Measurements from ENCODE around the gene SMG9.
A peak's percentile ranks its signal among the peaks of the same experiment; 100 is the strongest.
"Not testable (repeated sequence)": the region's sequence is repeated elsewhere in the genome, so short reads cannot be mapped to it uniquely, and the experiment has no call there.

The SMG9 gene

DNA sequence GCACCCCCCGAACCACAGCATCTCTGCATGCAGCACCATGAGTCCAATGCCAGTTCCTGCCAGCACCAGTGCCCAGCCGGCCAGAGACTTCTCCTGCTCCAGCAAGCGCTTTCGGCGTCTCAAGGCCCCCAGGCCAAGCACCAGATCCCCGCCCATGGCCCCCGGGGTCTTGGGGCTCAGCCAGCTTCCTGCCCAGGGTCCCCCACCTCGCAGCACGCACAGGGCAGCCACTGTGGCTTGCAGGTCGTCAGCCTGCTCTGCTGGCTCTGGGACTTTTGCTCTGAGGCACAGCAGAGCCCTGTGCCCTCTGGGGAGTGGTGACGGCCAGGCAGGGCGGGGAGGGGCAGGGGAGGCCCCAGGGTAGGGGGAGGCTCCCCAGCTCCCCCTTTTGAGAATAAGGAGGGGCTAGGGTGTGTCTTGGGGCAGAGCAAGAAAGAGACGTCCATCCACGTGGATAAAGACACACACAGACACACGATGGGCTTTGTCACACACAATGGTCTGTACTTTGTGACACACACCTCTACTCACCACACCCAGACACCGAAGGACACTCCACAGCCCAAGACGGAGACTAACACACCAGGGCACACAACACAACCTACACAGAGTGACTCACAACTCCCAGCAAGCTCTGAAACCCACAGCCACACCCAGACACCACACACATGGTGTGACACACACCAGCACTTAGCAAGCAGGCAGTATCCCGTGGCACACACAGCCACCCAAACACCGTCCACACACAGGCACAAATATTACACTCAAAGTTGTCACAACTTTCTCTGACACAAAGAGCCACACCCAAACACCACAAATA, 26.2 kb upstream of the SMG9 start, which contains the start of gene KCNN4:
KCNN4 (minus strand) TSS at position 268 of the 820 bp plus-strand sequence; CDS start at position 156, 112 bp downstream.
- peak in 2 of 3 experiments; percentile 58 to 79 for DNase-seq (ENCODE audit: low read depth in 3 of 3)

DNA sequence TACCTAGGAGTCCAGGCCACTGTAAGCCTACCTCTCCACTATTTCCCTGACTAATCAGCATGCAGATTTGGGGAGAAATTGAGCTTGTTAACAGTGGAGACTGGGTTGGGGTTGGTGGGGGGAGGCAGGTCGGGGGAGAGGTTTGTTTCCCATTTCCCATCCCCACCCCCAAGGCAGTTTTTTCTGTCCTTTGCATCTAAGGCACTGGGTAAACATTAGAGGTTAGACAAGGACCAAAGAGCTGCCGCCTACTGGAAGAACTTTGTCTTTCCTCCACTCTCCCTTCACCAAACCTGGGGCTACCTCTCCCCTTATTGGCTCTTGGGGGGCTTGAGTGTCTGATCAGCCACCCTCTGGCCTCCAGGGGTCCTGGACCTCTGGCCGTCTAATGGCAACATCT, 25.1 kb upstream of the SMG9 start:
- DNase-seq (ENCODE audit: low read depth in 3 of 3) = no peak

DNA sequence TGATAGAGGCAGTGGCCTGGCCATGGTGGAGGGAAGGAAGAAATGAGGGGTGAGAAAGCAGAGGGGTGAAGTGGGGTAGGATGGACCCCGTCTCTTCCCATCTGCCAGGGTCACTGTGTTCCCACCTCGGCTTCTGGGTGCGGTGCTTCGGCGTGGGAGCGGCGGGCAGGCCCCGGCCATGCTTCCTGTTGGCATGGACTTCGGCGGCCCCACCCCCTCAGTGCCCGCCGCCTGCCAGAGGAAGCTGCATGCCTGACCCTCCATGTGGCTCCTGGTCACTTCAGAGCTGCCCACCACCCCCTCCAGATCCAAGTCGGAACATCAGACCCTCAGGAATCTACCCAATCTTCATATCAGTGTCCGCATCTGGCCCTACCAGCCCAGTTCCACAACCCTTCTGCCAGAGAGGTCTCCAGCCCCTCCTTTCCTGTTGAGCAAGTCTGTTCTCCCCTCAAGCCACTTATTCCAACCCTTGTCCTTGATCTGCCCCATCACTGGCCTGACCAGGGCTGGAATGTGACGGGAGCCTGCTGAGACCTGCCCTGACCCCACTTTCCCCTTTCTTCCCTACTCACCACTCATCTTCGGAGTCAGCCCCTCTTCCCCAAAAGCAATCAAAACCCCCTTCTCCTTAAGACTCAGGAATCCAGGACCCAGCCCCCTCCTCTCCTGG, 24.5 kb upstream of the SMG9 start:
- DNase-seq (ENCODE audit: low read depth in 3 of 3) = no peak

DNA sequence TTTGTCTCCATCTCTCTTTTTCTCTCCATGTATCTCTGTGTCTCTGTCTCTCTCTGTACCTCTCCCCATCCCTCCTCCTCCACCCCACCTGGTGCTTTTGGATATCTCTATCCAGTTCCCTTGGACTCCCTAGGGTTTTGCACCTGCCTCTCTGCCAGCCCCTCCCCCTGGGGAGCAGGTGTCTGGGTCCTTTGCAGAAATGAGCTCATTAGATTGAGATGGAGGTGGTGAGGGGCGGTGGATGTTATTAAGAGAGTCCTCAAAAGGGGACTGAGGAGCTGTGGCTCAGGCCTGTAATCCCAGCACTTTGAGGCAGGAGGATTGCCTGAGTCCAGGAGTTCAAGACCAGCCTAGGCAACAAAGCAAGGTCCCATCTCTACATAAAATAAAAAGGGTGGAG, 23.9 kb upstream of the SMG9 start:
- no peak for DNase-seq (ENCODE audit: low read depth in 3 of 3)

DNA sequence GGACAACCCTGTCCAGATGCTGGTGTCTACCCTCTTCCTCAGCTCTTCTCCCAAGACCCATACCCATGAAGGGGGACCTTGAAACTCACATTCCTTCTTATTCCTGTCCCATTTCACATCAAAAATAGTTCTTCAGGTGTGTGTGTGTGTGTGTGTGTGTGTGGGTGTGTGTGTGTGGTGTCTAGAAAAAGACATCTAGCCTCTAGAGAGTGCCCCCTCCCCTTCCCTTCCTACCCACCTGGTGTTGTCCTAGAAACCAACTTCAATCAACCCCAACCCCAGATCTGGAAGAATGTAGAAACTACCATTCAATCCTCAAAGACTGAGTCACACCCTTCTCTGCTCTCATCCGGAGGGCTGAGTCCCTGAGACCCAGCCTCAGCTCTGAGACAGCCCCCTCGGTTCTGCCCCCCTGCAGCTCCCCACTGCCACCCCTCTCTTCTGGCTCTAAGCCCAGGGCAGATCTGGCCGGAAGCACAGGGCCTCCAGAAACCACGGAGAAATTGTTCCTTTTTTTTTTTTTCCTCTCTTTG, 22.5 kb upstream of the SMG9 start:
- DNase-seq (ENCODE audit: low read depth in 3 of 3) = no peak

DNA sequence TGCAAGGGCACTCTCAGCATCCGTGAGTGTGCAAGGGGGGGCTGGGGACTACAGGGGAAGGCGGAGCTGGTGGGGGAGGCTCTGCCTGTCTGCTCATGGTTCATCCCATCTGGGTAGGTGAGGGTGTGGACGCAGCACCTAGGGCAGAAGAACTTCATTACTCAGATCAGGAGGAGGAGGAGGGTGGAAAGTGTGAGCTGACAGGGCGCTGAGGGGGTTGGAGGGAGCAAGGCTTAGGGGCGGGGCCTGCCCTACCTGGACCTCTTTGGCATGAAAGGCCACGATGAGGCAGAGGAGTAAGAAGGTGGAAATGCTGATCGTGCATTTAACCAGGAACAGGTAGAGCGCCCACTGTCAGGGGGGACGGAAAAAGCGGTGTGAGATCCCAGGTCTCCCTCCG, 21.5 kb upstream of the SMG9 start:
- peak in 2 of 3 experiments; percentile 60 to 83 for DNase-seq (ENCODE audit: low read depth in 3 of 3)

DNA sequence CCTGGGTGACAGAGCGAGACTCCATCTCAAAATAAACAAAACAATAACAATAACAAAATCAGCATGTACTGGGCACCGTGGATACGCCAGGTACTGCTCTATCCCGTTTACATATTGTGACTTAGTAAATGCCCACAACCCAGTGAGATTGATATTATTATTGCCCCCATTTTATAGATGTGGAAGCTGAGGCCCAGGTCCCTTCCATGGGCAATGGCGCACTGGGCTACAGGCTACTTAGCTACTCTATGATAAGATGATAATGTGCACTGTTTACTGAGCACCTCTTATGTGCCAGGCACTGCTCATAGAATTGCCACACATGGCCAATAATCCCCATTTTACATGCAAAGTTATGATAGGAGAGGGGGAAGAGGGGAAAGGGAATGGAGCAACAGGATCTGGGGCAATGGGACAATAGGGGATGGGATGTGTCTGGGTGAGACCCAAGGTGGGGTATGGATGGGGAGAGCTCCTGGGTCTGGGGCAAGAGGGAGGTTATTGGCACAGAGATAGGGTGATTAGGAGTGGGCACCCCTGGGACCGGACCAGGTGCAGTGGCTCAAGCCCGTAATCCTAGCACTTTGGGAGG, 20.6 kb upstream of the SMG9 start:
- no peak for DNase-seq (ENCODE audit: low read depth in 3 of 3)

DNA sequence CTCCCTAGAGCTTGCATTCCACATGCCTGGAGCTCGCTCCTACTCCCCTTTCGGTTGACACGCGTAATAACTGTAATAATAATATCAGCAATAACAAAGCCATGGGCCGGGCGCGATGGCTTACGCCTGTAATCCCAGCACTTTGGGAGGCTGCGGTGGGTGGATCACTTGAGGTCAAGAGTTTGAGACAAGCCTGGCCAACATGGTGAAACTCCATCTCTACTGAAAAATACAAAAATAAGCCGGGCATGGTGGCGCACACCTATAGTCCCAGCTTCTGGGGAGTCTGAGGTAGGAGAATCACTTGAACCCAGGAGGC, 20.1 kb upstream of the SMG9 start:
- DNase-seq (ENCODE audit: low read depth in 3 of 3) = not testable (repeated sequence)

DNA sequence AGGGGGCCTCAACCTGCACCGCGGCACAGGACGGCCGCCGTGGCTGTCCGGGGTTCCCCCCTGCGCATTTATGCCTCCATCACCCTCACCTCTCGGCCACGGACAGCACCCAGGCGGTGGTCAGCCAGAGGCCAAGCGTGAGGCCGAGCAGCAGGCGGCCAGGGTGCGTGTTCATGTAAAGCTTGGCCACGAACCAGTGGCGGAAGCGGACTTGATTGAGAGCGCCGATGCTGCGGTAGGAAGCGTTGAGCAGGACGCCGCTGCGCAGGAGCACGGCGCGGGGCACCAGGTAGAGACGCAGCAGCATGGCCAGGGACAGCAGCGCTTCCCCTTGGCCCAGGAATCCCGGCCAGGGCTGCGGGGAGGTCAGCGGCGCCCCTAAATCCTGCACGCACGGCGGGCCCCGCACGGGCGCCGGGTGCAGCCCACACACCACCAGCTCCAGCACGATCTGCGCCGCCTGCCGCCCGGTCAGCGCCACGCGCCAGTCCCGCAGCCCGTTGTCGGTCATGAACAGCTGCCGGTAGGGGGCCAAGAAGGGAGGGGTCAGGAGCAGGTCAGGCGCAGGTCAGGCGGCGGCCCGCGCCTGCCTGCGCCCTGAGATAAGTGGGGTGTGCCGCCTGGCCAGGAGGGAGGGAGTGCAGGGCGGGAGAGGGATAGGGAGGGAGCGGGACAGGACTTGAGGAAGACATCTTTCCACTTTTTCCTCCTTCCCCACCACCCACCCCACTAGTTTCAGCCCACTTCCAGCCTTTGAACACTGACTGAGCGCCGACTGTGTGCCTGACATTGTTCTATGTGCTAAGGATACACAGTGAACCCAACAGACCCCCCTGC, 19.6 kb upstream of the SMG9 start:
- DNase-seq (ENCODE audit: low read depth in 3 of 3) = no peak

DNA sequence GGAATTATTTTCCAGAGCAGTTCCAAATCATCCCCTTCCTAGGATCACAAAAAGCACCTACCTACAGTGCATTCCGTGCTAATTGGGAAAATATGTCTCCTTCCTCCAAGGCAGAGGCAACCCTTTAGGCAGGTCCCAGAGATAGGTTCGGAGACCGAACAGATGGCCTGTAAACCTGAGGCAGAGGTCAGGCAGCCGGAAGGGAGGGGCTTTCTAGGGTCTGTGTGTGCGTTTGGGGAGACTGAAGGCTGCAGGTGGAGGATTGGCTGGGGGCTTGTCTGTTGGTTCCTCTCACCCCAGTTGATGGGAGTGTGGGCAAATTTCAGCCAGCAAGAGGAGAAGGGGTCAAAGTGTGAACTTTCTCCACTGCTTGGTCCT, 19.0 kb upstream of the SMG9 start:
- DNase-seq (ENCODE audit: low read depth in 3 of 3) = no peak

DNA sequence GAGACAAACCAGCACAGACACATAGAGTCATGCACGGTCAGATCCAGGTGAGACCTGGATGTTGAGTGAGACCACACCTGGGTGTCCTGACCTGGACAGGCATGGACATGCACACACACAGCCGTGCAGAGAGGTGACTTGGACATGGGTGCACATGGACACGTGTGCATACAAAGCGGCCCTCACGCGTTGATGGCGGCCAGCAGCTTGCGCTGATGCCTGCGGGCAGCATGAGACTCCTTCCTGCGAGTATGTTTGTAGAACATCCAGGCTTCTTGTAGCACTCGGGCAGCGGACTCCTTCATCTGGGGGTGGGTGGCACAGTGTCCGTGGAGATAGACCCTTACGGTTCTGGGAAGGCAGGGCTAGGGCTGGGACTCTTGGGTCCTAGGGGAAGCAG, 14.5 kb upstream of the SMG9 start:
- DNase-seq (ENCODE audit: low read depth in 3 of 3) = no peak

DNA sequence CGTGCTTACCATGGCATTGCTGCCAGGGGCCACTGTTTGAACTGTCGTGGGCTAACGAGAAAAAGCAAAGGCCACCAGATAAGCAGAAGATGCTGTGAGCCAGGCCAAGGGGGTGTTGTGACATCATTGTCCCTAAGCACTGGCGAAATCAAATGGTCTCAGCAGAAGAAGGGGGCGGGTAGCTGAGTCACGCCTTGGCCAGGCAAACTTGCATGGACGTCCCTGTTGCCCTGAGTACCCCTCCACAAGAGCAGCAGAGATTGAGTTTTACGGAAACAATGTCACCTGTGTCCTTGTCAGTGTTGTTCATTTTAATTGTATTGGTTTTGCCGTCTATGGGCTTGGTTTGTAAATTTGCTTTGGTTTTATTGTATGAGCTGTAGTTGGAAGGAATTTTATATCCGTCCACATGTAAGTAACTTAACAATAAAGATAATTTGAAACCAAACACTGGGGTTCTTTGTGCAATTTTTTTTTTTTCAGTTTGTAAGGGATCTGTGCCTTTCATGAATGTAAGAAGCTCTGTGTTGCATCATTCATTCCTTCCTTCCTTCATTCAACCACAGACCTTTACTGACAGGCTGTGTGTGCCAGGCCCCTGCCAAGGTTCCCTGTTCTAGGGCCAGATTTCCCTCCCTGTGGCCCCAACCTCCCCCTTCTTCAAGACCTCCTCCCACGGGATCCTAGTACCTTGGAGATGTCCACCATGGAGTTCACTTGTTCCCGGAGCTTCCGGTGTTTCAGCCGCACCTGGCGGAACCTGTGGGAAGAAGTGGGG, 13.7 kb upstream of the SMG9 start:
- no peak for DNase-seq (ENCODE audit: low read depth in 3 of 3)

DNA sequence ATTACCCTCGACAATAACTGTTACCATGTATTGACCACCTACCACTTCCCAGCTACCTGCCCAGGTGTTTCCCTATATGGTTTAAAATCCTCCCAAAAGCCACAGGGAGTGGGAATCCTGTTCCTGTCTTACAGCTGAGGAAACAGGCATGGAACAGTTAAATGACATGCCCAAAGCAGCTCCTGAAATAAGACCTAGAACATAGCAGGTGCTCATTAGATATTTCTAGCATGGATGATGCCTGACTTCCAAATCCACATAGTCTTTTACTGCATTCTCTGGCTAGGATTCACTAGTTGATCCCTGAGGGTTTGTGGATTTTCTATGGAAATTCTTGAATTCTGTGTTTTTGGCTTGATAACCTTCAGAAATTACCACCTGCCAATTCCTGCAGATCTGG, 13.1 kb upstream of the SMG9 start:
- DNase-seq (ENCODE audit: low read depth in 3 of 3) = no peak

DNA sequence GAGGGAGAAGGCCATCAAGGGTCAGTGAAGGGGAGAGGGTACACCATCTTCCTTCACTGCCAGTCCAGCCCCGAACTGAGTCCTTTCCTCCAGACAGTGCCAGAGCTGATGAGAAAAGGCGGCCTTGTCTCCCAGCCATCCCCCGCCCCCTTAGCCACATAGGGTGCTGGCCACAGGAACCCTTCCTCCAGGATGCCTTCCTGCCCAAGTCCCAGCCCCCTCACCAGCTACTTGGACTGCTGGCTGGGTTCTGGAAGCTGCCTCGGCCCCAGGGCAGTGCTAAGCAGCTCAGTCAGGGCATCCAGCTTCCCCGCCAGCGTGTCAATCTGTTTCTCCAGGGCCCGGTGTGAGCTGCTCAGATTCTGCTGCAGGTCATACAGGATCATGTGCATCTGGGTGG, 12.6 kb upstream of the SMG9 start:
- DNase-seq (ENCODE audit: low read depth in 3 of 3) = no peak

DNA sequence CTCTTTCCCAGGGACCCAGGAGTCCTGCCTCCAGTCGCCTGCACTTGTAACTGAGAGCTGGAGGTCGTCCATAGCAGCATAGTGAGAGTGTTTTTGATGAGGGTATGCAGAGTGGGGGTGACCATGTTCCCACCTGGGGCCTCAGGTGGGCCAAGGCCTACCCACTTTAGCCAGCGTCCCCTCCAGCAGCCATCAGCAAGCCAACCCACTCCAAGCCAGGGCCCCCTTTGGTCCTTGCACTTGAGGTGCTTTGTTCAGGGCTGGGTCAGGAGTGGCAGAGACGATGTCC, 11.9 kb upstream of the SMG9 start:
- no peak for DNase-seq (ENCODE audit: low read depth in 3 of 3)

DNA sequence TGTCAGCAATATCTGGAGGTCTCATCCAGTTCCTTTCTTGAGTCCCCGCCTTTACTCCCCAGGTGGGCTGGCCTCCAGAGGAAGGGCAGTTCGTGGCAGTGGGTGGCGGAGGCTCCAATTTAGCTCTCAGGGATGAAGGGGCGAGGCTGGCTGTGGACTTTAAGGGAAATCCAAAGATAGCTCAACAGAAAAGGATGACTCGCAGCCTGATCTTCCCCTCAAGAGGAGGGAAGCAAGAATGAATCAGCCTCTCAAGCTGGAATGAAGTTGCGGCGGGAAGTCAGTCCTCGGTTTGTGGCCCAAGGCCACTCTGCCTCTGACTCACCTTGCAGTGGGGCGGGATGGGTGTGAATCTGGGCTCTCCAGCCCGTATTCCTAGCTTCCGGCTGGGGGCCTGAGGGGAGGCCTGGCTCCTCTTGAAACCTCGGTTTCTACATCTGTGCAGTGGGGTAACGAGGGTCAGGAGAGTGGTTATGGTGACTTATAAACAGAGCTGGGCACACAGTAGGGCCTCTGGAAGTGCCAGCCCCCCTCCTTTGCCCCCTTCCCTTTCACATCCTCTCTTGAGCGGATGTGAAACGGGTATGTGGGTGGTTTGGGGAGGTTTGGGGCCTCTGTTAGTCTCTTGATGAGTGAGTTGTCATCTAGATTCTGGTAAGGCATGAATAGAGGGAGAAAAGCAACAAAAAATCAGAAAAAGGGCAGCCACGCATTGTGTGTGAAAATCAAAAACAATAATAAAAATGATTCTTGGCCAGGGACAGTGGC, 10.5 kb upstream of the SMG9 start:
- peak; percentile 55 to 88 (median 69) for DNase-seq (ENCODE audit: low read depth in 3 of 3)

DNA sequence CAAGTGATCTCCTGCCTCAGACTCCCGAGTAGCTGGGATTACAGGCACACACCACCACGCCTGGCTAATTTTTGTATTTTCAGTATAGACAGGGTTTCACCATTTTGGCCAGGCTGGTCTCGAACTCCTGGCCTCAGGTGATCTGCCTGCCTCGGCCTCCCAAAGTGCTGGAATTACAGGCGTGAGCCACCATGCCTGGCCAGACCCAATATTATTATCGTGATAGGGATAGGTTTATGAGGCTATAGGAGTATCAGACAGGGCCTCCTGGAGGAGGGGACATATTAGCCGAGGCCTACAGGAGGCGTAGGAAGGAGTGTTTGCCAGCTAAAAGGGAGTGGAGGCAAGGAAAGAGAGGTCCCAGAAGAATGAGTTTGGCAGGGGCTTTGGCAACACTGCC, 9.9 kb upstream of the SMG9 start:
- DNase-seq (ENCODE audit: low read depth in 3 of 3) = not testable (repeated sequence)

DNA sequence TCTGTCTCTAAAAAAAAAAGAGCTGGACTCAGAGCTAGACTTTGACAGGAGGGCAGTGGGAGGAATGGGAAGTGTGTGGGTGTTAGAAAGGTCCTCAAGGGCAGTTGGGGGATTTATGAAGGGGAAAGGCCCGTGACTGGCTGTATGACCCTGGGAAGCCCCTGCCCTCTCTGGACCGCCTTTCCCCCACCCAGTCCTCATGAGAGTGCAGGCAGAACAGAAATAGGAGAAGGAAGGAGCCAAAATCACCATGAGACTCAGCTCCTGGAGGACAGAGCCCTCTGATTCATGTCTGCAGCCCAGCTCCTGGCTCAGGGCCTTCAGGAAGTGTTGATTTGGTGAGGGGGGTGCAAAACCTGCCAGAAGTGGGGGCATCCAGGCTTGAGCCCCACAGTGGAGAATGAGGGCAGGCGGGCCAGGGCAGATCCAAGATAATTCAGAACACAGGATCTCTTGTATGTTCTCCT, 8.7 kb upstream of the SMG9 start:
- DNase-seq (ENCODE audit: low read depth in 3 of 3) = no peak

DNA sequence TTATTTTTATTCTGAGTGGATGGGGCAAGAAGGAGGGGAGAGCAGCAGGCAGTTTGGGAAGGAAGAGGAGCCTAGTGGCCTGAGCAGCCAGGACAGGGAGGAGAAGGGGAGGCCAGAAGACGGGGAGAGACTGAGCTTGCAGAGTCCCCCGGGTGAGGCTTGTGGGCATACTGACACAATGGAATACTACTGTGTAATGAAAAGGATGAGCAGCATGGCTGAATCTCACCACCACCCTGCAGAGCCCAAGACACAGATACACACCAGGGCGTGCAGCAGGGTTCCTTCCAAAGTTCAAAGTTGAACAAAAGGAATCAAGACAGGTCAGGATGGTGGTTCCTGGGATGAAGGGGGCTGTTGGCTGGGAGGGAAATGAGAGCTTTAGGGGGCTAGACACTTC, 8.1 kb upstream of the SMG9 start:
- DNase-seq (ENCODE audit: low read depth in 3 of 3) = no peak

DNA sequence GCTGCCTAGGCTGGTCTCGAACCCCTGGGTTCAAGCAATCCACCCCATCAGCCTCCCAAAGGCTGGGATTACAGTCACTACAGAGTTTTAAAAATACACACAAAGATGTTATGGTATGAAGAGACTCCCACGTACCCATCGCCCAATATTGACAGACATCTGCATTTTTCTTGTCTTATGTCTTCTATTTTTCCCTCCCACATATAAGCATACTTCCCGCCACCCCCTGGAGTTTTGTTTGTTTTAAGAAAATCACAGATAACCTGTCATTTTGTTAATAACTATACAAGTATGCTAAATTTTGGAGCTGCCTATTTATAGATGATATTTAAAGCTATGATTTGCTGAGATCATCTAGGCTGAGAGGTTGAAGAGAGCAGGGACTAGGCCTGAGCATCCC, 6.2 kb upstream of the SMG9 start:
- no peak for DNase-seq (ENCODE audit: low read depth in 3 of 3)

DNA sequence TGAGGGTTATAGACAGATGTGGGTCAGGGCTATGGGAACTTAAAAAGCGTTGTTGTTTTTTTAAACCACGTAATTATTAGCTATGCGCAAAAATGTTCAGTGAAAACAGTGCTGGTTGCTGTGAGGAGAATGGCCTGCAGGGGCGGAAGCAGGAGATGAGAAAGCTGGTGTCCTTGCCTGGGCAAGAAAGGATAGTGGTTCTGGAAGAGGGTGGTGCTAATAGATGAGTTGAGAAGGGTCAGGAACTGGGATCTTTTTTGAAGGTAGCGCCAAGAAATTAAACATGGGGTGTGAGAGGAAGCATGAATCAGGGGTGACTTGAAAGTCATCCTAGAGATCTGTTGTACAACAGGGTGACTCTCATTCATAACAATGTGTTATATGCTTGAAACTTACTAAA, 4.8 kb upstream of the SMG9 start:
- no peak for DNase-seq (ENCODE audit: low read depth in 3 of 3)

Data from stimulated activated CD4-positive, alpha-beta T cell treated with anti-CD3 and anti-CD28 coated beads, TNF-alpha, amount 100 ng/mL, for 24 hours (primary cell).